GM18502 (cell line): Measurements from ENCODE around the gene TSR3.

Experiments used
- ATAC-seq: cut with Tn5 transposase; IDR thresholded peaks from one replicate; pipeline ENCODE4 v1.9.1; 2021; ENCODE audit warnings: mild to moderate bottlenecking; ENCODE audit not compliant: unreplicated experiment, poor library complexity

The TSR3 gene

DNA sequence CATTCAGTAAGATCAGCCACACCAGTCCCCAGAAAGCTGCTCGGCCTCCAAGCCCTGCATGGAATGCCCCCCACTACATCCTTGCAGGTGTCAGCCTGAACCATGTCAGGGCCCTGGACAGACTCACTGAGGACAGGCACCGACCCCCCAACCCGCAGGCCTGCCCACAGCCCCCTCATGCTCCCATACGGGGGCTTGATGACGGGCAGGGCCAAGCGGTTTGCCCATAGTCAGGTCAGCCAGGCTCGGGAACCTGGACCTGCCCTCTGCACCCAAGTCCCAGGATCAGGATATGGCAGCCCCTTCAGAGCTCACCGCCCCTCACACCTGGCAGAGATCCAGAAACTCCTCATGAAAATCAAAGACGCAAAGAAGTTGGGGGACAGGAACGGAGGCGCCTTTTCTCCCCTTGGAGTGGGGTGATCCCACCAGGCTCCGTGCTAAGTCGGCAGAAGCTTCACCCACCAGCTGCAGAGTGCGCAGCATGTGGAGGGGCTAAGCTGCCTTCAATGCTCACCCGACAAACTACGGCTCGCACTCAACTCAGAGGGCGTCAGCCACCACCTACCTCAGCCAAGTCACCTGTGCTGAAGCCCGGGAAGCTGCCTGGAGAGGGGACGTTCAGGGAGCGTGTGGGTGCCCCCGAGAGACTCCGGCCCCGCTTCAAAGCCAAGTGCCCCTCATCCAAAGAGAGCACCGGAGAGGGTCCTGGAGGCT, 26.6 kb upstream of the TSR3 start:
- no peak for ATAC-seq

DNA sequence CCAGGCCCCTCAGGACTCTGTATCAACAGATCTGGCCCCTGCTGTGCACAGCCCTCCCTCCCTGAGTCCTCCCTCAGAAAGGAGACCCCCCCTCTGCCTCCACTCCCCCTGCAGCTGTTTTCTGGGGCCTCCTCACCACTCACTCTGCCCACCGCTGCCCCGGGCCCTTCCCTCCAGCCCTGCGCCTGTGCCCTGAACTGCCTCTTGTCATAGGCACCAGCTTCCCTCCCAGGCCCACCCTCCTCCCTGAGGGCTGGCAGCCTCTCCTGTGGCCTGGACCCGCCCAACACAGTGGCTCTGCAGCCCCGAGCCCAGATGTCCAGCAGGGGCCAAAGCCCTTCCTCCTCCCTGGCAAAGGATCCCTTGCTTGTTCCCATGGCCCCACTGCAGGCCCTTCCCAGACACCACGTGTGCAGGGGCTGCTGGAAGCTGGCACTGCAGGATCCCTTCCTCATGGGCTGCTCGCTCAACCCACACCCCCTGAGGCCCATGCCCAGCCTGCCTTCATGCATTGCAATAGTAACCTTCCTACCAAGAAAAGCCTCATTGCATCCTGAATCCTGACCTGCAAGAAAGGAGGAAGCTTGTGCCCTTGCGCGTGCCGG, 25.8 kb upstream of the TSR3 start:
- no peak for ATAC-seq

DNA sequence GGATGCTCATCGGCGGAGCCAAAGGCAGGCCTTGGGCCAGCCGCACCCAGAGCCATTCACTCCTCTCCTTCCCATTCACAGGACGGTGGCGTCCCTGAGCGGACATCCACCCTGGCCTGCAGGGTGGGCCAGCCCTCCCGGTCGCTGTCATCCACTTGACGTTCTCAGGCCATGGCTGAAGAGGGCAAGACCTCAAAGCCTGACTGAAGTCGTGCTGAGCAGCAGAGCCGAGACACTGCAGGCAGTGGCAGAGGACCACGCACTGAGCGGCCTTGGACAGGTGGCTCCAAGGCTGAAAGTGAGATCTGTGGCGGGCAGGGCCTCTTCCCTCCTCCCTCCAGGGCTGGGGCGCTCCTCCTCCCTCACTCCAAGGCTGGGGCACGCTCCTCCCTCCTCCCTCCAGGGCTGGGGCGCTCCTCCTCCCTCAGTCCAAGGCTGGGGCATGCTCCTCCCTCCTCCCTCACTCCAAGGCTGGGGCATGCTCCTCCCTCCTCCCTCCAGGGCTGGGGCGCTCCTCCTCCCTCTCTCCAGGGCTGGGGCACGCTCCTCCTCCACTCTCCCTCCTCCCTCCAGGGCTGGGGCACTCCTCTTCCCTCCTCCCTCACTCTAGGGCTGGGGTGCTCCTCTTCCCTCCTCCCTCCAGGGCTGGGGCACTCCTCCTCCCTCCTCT, 24.2 kb upstream of the TSR3 start:
- no peak for ATAC-seq

DNA sequence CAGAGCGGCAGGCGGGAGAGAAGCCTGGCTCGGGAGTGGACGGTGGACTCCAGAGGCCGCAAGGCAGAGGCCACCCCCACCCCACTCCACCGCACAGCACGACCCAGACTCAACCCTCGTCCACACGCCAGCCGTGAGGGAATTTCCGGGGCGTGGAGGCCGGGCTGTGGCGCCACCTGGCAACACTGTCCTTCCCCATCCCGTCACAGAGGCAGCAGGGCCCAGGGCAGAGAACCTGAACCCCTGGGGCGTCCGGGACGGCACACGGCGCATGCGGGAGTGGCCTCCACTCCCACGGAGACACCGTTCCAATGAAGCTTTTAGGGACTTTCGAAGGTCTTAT, 23.6 kb upstream of the TSR3 start:
- ATAC-seq: no peak

DNA sequence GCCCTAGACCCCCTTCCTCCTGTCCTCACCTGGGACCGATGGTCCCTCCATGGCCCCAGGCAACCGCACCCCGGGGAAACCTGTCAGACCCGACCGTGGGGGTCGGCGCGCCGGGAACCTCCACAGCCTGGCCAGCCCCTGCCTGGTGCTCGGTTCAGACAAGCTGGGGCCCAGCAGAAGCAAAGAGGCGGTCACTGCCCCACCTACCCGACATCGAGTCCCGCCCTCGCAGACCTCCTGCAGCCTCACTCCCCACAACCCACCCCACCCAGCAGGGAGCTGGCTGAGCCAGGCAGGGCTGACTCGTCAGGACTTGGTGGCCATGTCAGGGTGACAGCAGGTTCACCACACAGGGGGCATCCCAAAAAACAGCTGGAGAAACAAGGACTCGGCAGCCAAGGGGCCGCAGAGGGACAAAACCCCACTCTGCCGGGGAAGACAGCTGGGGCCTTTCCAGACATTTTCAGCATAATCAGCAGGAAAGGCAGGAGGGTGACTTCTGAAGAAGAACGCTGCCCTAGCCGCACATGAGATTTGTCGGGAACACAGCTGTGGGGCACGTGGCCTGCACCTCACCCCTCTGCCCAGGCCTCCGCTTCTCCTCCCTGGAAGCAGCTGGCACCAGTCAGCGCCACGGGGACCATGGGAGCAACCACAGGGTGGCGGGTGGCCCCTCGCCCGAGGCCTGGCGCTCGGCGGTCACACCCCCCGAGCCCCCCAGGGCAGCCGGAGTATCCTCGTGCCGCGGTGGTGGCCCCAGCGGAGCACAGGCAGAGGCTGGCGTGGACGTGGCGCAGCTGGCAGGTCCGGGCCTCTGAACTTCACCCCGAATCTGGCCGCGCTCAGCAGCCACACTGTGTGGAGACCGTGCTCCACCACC, 23.0 kb upstream of the TSR3 start:
- no peak for ATAC-seq

DNA sequence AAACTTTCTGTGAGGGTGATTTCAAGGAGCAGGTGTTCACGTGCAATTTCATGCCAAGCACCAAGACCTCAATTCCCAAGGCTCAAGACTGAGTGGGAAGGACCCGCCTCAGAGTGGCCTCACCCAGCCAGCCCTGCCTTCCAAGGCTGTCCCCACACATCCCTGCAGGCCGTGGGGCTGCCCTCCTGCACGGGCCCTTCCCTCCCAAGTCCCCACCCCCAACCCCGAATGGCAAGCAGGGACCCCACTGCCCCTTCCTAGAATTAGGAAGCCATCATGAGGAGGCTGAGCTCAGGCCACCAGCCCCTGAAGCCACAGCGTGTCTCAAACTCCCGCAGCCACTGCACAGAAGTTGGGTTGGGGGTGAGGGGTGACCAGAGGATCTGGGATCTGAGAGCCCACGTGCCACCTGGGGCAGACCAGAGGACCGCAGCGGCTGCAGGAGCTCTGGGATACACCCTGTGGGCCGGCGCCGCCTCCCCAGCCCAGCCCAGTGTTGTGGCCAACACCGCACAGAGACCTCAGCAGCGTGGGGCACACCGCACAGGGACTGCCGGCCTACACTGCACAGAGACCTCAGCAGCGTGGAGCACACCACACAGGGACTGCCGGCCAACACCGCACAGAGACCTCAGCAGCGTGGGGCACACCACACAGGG, 20.7 kb upstream of the TSR3 start:
- ATAC-seq: no peak

DNA sequence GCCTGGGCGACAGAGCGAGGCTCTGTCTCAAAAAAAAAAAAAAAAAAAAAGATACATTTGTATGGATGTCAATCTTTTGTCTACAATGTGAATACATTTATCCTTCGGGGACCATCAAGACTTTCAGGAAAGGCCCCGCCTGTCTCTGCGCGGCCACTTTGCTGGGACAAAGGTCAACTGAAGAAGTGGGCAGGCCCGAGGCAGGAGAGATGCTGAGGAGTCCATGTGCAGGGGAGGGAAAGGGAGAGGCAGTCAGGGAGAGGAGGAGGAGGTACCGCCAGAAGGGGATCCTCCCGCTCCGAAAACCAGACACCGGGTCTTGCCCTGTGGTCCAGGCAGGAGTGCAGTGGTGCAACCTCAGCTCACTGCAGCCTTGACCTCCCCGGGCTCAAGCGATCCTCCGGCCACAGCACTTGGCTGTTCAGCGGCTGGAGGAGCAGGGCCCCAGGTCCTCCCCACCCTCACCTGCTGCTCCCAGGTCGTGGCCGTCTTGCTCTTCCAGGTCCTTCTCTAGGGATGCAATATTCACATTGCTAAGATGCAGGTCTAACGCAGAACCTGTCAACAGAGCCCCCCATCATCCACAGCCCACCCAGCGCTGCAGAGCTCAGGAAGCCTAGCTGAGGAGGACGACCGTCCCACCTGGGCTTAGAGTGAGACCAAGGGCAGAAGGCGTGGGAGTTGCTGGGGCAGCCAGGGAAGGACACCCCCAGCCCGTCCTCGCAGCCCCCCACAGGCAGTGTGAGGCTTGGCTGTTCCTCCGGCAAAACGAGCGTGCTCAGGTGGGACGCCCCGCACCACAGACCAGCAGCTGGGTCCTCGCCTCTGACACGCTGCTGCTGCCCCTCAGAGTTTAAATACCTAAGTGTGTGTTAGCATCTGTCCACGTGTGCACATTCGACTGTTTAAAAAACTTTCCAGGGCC, 19.6 kb upstream of the TSR3 start:
- ATAC-seq: no peak

DNA sequence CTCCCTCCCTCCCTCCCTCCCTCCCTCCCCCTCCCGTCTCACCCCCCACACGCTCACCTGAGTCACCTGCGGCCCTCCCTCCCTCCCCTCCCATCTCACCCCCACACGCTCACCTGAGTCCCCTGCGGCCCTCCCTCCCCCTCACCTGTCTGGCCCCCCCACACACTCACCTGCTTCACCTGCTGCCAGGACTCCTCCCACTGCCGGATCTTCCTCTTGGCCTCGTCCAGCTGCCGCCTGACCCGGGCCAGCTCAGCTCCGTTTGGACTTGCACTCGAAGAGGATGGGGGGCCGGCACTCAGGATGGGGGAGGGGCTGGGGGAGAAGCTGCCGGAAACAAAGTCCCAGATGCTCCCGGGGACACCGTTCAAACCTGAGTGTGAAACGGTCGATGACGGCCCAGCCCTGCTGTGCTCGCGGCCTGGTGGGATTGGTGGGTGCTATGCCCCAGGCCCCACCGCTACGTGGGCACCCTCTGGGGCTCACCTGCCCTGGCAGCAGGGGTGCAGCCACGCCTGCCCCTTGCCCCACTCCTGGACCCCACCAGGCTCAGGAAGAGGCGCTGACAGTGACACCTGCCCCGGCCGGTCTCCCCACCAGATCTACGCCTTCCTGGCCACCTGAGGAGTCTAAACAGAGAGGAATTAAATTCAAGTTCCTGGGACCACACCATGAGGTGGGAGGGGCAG, 16.0 kb upstream of the TSR3 start:
- ATAC-seq: no peak

DNA sequence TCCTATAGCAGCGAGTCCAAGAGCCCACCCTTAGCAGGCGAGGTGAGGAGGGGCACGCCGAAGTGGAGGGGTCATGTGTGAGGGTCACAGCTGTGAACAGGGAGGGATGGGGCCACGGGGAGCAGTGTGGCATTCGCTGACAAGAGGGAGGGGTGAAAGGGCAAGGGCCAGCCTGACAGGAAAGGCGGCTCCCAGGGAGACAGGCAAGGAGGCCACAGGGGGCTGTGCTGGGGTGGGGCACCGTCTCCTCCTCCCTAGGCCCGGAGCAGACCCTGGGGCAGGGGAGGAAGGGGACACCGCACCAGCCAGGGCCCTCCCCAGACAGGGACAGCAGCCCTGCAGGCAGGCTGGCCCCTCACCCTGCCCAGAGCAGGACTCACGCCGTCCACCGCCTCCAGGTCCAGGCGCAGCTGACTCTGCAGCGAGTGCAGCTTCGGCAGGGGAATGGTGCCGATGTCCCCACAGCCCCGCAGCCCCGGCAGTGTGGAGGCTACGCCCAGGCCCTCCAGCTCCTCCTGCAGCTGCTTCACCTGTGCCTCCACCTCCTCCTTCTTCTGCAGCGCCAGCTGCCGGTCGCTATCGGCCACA, 15.1 kb upstream of the TSR3 start:
- no peak for ATAC-seq

DNA sequence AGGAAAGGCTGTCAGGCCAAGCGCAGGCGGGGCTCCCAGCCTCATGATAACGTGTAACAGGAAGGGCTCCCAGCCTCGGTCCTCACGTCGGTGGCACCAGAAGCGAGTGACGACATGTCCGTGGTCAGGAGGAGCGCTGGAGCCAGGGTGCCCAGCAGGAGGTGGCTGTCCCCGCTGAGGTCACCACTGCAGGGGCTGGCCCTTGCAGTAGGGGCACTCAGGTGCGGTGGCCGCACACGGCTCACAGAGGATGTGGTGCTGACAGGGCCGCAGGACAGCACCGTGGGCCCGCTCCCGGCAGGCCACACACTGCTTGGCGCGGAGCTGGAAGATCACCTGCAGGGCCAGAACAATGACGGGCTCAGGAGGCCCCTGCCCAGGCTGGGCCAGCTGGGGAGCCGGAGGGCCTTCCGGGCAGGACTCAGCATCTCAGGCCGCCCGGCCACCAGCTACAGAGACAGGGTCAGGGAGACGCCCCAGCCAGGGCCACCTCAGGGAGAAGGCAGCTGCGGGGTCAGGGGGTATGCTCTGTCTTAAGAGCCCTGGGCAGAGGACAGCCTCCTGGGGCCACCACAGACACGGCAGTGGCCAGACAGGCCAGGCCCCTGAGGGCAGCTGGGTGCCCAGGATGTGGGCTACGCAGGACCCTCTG, 14.5 kb upstream of the TSR3 start:
- no peak for ATAC-seq

DNA sequence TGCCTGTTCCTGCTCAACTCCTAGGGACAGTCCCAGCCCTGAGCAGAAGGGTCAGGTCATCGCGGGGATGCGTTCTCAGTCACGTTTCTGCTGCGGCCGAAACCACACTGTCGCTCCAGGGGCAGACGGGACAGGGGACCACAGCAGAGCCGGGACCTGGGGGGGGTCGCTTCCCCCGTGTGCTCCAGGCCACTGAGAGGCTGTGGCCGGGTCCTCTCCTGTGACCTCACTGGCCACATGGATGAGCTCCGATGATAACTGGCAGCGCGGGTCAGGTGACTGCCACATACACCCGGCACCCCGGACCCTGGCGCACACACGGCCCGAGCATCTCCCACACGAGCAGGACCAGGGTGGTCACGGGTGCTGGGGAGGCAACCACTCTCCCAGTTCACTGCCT, 12.8 kb upstream of the TSR3 start:
- ATAC-seq: no peak

DNA sequence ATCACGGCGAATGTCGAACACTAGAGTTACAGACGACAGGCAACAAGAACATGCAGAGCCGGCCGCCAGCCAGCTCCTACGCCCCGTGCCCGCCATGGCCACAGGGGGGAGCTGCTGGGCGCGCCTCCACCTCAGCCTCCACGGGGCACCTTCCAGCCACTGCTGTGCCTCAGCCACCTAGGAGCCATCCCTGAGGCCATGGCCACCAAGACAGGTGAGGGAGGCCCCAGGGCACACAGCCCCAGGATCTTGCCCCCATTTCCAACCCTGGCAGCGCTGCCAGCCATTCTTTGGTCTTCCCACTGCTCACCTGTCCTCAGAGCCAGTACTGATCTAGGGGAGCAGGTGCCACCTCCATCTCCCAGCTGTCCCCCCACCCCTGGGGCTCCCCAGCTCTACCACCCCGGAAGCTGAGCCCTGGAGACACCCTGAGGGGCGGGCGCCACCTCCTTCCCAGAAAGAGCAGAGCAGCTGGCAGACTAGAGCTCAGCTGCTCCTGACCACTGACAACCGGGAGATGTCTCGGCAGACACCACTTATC, 11.9 kb upstream of the TSR3 start:
- no peak for ATAC-seq

DNA sequence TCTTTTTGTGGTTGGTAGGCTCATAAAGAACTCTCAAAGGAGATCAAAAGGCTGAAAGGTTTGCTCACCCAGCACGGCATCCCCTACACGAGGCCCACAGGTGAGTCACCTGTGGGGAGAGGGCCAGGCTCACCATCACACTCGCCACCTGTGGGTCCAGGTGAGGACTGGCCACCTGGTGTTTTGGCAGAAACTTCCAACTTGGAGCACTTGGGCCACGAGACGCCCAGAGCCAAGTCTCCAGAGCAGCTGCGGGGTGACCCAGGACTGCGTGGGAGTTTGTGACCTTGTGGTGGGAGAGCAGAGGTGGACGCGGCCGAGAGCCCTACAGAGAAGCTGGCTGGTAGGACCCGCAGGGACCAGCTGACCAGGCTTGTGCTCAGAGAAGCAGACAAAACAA, 11.1 kb upstream of the TSR3 start:
- no peak for ATAC-seq

DNA sequence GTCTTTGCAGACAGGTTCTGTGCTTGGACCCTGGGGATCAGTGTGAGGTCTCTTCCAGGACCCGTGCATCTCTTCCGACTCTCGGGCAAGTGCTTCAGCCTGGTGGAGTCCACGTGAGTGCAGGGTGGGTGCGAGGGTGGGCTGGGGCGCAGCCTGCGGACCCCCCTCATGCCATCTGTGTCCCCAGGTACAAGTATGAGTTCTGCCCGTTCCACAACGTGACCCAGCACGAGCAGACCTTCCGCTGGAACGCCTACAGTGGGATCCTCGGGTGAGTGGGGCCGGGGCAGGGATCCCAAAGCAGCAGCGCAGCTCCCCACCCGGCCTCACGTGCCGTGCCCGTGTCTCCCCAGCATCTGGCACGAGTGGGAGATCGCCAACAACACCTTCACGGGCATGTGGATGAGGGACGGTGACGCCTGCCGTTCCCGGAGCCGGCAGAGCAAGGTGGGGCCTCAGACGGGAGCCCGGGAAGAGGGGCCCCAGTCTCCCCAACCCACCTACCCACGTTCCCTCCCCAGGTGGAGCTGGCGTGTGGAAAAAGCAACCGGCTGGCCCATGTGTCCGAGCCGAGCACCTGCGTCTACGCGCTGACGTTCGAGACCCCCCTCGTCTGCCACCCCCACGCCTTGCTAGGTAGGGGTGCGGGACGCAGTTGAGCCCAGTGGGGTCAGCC, 10.1 kb upstream of the TSR3 start:
- ATAC-seq: no peak

DNA sequence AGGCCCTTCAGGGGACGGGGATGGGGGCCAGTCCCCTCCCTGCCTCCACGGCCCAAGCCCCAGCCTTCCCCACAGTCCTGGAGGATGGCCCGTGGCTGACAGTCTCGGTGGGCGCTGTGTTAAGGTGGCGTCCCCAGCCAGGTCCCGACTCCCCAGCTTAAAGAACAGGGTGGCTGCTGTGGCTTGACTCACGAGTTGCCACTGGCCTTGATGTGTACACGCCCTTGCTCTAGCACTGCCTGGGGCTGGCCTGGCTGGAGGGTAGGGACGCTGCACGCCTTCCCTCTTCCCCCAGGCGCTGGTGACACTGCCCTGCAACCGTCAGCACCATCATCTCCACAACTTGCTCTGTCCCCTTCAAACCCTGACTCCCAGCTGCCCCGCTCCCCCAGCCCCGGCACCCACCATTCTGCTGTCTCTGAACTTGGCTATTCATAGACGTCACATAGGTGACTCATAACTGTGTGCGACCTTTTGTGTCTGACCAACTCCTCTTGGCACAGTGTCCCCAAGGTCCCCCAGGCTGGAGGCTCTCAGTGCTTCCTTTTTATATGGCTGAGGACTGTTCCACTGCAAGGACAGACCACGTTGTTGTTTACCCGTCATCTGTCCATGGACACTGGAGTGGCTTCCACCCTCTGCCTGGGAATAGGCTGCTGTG, 6.4 kb upstream of the TSR3 start:
- ATAC-seq: no peak

DNA sequence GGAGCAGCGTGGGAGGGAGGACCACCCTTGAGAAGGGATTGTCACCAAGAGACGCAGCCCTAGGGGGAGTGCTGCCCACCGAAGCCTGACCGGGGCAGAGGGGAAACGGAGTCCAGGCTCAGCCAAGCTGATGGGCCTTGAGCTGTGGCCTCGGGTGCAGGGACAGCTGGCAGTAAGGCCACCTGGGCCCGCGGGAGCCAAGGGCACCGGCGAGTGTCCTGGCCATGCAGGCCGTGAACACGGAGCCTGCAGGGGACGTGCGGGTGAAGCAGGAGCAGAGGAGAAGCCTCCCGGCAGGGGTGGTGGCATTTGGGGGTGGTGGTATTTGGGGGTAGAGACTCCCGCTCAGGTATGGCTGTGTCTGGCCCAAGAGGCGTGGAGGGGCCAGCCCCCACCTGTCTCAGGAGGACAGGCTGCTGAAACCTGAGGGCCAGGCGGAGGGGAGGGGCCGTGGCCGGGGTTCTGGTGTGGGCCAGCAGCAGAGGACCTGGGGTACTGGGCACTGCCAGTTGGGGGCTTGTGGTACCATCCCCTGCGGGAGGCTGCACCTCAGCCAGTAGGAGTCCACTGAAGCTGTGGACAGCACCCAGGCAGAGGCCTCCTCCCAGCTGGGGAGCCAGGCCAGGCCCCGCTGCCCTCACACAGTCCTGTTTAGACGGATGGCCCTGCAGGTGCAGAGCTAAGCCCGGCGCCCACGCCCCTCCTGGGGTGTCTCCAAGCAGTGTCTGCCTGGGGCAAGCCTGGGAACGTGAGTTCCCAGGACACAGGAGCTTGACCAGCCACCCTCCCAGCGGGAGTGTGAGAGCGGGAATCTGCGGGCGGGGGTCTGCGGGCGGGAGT, 4.6 kb upstream of the TSR3 start:
- no peak for ATAC-seq
